ENCODE results near the gene TTC28.

Gene TTC28

DNA sequence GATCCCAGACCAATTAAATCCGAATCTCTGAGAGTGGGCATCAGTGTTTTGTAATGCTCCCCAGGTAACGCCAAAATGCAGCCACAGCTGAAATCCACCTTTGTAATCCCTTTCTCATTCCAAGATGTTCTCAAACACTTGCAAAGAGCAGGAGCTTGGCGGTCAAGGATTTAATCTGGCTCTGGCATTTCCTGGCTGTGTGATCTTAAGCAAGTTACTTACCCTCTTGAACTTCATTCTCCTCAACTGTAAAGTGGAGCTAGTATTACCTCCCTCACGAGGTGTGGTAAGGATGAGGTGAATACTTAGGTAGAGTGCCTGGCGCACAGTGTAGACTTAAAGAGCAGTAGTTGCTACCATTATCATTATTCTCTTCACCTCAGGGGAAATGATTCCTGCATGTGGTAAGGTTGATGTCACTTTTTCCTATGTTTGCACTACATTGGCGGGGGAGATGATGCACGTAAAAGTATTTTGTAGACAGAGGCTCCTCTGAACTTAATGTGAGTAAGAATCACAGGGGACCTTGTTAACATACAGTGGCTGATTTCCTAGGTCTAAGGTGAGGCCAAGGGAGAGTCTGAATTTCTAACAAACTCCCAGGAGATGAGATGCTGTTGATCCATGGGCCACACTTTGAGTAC, 550.2 kb downstream of the TTC28 start:
- TF ChIP-seq, protein P1, sequence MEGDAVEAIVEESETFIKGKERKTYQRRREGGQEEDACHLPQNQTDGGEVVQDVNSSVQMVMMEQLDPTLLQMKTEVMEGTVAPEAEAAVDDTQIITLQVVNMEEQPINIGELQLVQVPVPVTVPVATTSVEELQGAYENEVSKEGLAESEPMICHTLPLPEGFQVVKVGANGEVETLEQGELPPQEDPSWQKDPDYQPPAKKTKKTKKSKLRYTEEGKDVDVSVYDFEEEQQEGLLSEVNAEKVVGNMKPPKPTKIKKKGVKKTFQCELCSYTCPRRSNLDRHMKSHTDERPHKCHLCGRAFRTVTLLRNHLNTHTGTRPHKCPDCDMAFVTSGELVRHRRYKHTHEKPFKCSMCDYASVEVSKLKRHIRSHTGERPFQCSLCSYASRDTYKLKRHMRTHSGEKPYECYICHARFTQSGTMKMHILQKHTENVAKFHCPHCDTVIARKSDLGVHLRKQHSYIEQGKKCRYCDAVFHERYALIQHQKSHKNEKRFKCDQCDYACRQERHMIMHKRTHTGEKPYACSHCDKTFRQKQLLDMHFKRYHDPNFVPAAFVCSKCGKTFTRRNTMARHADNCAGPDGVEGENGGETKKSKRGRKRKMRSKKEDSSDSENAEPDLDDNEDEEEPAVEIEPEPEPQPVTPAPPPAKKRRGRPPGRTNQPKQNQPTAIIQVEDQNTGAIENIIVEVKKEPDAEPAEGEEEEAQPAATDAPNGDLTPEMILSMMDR (conservative IDR thresholded peaks at IDR 0.05; ENCODE audit: low read length): no peak
- no peak for TF ChIP-seq EZH2phosphoT487 (IDR thresholded peaks at IDR 0.05; ENCODE audit: borderline replicate concordance)
- no peak overlapping the region for H3K9ac ChIP-seq (ENCODE audit: low read depth, low read length, poor library complexity, severe bottlenecking)
- H3F3A ChIP-seq (ENCODE audit: low read depth): no peaks in the 10 kb centered on the region
- peaks cover 26% of the 10 kb centered on the region for H3K79me2 ChIP-seq (ENCODE audit: insufficient read depth, low read length)
- no peak overlapping the region for H3K4me3 ChIP-seq (ENCODE audit: low read length, poor library complexity, severe bottlenecking)
- H3K27me3 ChIP-seq (ENCODE audit: insufficient read depth, low read length, poor library complexity, severe bottlenecking): no peaks in the 10 kb centered on the region
- no peaks in the 10 kb centered on the region for H3K9me2 ChIP-seq (replicated peaks; ENCODE audit: low read depth, low read length)
- no peak overlapping the region for H3K4me2 ChIP-seq (ENCODE audit: low read depth, low read length, poor library complexity, severe bottlenecking)
- no peak overlapping the region for H2AFZ ChIP-seq (ENCODE audit: low read length)
- H3K4me1 ChIP-seq (ENCODE audit: insufficient read depth, low read length, poor library complexity, severe bottlenecking): no peaks in the 10 kb centered on the region
- H3K36me3 ChIP-seq (ENCODE audit: insufficient read depth, low read length): peaks cover 4% of the 10 kb centered on the region; the same call in 1 of the 2 replicates
- no peaks in the 10 kb centered on the region for H4K20me1 ChIP-seq (ENCODE audit: insufficient read depth, low read length, poor library complexity, severe bottlenecking)
- H3K9me3 ChIP-seq (ENCODE audit: insufficient read depth, low read depth, low read length): no peaks in the 10 kb centered on the region

DNA sequence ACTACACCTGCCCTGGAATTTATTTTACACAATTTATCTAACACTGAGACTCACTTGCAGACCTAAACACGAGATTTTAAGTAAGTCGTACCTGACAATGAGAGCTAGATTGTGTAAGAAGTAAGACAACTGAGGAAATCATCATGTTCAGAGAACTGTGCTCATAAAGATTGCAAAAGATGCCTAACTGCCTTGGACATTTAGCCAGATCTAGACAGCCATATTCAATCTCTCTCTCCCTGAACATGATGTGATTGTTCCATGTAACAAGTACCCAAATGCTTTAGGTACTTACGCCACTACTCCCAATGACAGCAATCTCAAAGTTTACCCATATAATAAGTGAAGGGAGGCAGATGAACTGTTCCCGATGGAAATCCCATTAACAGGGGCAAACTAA, 550.8 kb downstream of the TTC28 start:
- Histone ChIP-seq H3K79me2 (ENCODE audit: insufficient read depth, low read length) (peaks cover 29% of the 10 kb centered on the region), H3K4me1 (ENCODE audit: insufficient read depth, low read length, poor library complexity, severe bottlenecking) (no peaks in the 10 kb centered on the region), H3K9me2 (replicated peaks; ENCODE audit: low read depth, low read length) (no peaks in the 10 kb centered on the region), H2AFZ (ENCODE audit: low read length) (no peak overlapping the region), H3K9me3 (ENCODE audit: insufficient read depth, low read depth, low read length) (no peaks in the 10 kb centered on the region), H3K4me3 (ENCODE audit: low read length, poor library complexity, severe bottlenecking) (no peak overlapping the region), H3K4me2 (ENCODE audit: low read depth, low read length, poor library complexity, severe bottlenecking) (no peak overlapping the region), H3F3A (ENCODE audit: low read depth) (no peaks in the 10 kb centered on the region), H3K9ac (ENCODE audit: low read depth, low read length, poor library complexity, severe bottlenecking) (no peak overlapping the region), H3K36me3 (ENCODE audit: insufficient read depth, low read length) (peaks cover 4% of the 10 kb centered on the region; the same call in 1 of the 2 replicates), H3K27me3 (ENCODE audit: insufficient read depth, low read length, poor library complexity, severe bottlenecking) (no peaks in the 10 kb centered on the region), H4K20me1 (ENCODE audit: insufficient read depth, low read length, poor library complexity, severe bottlenecking) (no peaks in the 10 kb centered on the region)
- no peak for TF ChIP-seq EZH2phosphoT487 (IDR thresholded peaks at IDR 0.05; ENCODE audit: borderline replicate concordance)
- TF ChIP-seq, protein P1 (conservative IDR thresholded peaks at IDR 0.05; ENCODE audit: low read length): no peak

DNA sequence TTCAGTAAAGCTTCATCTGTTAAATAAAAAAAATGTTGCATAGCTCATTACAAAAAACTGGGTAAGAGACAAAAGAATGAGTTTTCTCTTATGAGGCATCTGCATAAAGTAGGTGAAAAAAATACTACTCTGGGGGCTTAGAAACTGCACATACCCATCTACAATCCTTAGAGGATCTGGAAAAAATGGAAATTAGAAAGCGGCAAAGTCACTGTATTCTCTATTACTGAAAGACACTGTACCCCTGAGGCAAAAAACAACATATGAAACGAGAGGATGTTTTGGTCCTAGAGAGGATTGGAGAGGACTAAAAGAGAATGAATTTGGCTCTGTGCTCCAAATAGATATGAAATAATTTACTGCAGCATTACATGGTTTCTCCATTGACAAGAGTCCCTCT, 553.8 kb downstream of the TTC28 start:
- peaks cover 29% of the 10 kb centered on the region for H3K79me2 ChIP-seq (ENCODE audit: insufficient read depth, low read length)
- no peaks in the 10 kb centered on the region for H3K27me3 ChIP-seq (ENCODE audit: insufficient read depth, low read length, poor library complexity, severe bottlenecking)
- H4K20me1 ChIP-seq (ENCODE audit: insufficient read depth, low read length, poor library complexity, severe bottlenecking): no peaks in the 10 kb centered on the region
- H3K9me3 ChIP-seq (ENCODE audit: insufficient read depth, low read depth, low read length): no peaks in the 10 kb centered on the region
- no peak overlapping the region for H2AFZ ChIP-seq (ENCODE audit: low read length)
- peaks cover 4% of the 10 kb centered on the region; the same call in 1 of the 2 replicates for H3K36me3 ChIP-seq (ENCODE audit: insufficient read depth, low read length)
- H3F3A ChIP-seq (ENCODE audit: low read depth): no peaks in the 10 kb centered on the region
- no peaks in the 10 kb centered on the region for H3K4me1 ChIP-seq (ENCODE audit: insufficient read depth, low read length, poor library complexity, severe bottlenecking)
- H3K4me3 ChIP-seq (ENCODE audit: low read length, poor library complexity, severe bottlenecking): no peak overlapping the region
- H3K9ac ChIP-seq (ENCODE audit: low read depth, low read length, poor library complexity, severe bottlenecking): no peak overlapping the region
- no peaks in the 10 kb centered on the region for H3K9me2 ChIP-seq (replicated peaks; ENCODE audit: low read depth, low read length)
- no peak for TF ChIP-seq EZH2phosphoT487 (IDR thresholded peaks at IDR 0.05; ENCODE audit: borderline replicate concordance)
- TF ChIP-seq, protein P1 (conservative IDR thresholded peaks at IDR 0.05; ENCODE audit: low read length): no peak
- no peak overlapping the region for H3K4me2 ChIP-seq (ENCODE audit: low read depth, low read length, poor library complexity, severe bottlenecking)

All from Loucy (cell line).